ENCODE results near the gene STARD7.
"Not testable (repeated sequence)": the region's sequence is repeated elsewhere in the genome, so short reads cannot be mapped to it uniquely, and the experiment has no call there.

STARD7 gene

DNA sequence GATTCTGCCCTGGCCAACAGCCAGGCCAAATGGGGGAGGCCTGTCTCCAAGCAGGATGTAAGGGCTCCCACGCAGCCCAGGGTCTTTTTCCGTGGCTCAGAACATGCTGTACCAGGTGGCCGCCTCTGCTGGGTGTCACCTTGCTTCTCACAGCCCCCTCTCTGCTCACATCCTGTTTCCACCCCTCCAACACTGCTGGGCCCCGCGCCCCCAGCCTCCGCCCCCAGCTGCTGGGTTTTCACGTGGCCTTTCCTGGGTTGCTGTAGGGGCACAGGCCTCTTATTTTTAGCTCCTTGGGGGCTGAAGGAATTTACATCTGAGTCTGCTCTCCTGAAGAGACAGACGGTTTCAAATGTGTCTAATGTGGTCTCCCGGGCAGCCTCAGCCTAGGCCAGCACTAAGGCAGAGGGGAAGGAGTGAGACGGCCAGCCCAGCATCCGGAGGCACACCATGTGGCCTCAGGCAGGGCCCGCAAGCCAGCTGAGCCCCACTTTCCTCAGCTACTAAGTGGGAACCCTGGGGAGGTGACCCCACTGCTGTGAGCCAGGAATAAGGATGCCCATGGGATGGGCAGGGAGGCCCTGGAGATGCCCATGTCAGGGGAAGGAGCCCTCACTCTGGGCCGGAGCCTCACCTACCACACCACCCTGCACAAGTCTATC is 44.7 kb downstream of the STARD7 start:
- DNase-seq (ENCODE audit: low read depth in 2 of 2): peak; percentile 78 to 87

DNA sequence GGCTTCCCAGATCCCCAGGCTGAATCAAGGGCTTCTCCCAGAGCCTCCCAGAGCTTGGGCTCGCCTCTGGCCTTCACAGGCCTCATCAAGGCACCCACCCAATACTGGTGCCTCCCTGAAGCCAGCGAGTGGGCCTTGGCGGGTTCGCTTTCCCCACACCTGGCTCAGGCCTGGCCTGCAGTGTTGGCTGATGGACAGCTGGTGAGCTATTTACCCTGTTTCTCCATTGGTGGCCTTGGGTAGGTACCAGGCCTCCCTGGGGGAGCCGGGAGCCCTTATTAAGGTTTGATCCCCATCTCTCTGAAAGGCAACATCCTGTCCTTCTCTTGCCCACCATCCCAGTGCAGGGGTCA is 45.2 kb downstream of the STARD7 start:
- DNase-seq (ENCODE audit: low read depth in 2 of 2): no peak

DNA sequence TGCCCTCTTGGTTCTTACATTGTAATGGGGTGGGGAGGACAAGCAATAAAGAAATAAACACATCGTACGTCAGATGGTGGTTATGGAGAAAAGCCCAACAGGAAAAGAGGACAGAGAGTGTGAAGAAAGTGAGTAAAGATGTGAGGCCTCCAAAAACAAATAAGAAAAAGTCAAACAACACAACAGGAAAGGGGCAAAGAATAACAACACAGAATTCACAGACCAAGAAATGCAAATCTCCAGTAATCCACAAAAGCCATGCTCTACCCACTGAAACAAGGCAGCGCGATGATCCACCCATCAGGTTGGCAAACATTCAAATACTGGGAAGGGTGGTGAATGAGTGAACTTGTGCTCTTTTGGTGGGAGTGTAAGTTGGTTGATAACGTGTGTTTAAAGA is 46.7 kb downstream of the STARD7 start:
- DNase-seq (ENCODE audit: low read depth in 2 of 2): no peak

DNA sequence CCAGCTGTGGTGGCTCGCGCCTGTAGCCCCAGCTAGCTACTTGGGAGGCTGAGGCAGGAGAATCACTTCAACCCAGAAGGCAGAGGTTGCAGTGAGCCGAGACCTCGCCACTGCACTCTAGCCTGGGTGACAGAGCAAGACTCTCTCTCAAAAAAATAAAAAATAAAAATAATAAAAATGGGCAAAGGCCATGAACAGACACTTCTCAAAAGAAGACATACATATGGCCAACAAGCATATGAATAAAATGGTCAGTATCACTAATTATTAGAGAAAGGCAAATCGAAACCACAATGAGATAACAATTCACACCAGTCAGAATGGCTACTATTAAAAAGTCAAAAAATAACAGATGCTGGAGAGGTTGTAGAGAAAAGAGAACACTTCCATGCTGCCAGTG is 48.3 kb downstream of the STARD7 start:
- not testable (repeated sequence) for DNase-seq (ENCODE audit: low read depth in 2 of 2)

DNA sequence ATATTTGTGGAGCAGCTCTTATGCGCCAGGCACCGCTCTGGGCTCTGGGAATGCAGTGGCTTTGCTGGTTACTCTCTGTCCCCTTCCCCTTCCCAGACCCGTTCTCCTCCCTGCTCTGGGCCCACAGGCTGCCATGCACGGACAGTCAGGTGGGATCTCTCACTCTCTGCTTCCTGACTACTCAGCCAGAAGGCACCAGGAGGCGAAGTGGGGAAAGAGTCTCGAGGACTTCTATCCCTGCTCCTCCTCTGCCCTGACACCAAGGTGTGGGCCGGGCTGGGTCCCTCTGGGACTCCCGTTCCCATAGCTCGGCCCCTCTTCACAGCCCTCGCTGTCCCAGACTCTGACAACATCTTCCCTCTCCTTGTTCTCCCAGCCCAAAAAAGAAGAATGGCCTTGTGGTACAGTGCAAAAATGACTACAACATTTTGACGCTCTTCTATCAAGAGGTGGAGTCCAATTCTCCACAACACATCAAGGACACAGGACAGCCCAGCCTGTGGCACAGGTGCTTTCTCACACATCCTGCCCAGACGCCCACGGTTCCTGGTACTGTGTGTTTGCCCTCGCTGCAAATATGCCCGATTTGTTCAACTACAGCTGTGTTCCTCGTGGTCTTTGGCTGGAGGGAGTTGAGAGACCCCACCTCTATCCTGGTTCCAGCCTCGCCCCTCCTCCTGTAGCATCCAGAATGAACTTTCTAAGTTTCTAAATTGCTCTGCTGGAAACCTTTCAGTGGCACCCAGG is 49.4 kb downstream of the STARD7 start:
- DNase-seq (ENCODE audit: low read depth in 2 of 2): no peak

DNA sequence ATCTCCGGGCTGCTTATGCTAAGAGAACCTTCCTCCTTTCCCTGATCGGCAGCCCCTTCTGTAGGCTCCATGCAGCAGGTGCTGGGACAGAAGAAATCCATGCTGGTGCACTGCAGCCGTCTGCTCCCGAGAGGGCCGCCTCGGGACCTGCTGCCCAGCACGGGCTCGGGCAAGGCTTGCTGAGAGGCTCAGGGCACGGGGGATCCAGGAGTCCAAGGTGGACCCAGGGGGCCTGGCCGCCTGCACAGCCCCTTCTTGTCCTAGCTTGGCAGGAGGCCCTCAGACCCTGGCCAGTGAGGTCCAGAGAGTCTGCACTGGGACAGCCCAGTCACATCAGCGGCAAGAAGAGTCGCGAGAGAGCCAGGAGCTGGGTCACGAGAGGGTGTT is 50.1 kb downstream of the STARD7 start:
- DNase-seq (ENCODE audit: low read depth in 2 of 2): no peak

DNA sequence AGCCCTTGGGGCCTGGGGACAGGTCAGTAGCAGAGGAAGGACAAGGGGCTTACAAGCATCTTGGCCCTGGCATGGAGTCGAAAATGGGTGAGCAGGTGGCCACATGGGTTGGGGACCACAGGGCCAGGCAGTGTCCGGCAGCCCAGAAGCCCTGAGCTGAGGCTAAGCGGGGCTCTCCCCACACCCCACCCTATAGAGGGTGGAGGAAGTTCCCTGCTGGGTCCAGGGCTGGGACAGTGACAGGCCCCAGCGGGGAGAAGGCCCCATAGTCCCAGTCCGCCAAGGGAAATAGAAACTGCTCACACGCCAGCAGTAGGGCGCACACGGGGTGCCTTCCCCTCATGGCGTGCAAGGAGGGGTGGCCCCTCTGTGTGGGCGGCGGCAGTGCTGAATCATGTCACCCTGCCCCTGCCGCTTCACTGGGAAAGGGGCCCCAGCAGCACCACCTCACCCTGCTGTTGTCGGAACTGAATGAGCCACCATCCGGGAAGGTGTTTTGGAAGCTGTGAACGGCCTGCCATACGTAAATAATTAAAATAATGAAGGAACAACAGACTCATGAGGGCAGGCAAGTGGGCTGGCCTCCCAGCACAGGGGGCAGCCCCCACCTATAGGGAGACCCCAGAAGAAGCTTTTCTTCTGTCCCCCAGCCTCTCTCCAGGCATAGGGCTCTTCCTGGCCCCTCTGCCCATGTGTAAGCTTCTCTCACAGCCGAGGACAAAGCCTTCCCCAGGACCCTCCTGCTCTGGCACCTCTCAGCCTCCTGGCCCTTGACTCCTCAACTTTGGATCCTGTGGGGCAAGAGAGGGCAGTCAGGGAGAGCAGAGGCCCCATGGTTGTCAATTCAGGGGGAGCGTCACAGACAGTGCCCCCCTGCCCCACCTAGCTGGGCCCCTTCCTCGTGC is 50.7 kb downstream of the STARD7 start:
- peak; percentile 95 to 97 for DNase-seq (ENCODE audit: low read depth in 2 of 2)

DNA sequence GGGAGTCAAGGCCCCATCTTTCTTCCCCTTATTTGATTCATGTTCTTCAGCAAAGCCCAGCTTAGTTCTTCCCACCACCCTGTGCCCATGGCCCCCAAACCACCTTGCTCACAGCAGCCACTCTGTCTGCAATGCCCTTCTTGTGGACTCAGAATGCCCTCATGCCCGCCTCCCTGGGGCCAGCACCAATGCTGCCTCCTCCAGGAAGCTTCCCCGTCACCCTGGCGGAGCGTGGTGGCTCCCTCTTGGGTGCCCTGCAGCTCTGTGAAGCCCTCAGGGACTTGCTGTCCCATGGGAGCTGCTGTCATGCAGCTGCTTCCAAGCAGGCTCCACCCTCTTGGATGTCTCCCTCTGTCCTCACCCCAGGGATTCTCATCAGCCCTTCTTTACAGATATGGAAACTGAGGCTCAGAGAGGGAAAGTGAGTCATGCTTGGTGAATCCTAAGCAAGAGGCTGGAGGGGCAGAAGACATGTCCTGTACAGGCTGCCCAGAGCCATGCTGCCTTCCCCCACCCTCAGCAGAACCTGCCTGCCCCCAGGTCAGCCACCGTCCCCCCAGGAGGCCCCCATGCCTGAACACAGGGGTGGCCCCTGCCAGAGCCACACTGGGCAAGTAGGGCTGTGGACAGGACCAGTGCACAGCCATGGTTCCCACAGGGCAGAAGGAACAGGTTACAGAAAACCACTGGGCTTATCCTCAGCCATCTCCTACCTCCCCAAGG is 51.5 kb downstream of the STARD7 start:
- no peak for DNase-seq (ENCODE audit: low read depth in 2 of 2)

DNA sequence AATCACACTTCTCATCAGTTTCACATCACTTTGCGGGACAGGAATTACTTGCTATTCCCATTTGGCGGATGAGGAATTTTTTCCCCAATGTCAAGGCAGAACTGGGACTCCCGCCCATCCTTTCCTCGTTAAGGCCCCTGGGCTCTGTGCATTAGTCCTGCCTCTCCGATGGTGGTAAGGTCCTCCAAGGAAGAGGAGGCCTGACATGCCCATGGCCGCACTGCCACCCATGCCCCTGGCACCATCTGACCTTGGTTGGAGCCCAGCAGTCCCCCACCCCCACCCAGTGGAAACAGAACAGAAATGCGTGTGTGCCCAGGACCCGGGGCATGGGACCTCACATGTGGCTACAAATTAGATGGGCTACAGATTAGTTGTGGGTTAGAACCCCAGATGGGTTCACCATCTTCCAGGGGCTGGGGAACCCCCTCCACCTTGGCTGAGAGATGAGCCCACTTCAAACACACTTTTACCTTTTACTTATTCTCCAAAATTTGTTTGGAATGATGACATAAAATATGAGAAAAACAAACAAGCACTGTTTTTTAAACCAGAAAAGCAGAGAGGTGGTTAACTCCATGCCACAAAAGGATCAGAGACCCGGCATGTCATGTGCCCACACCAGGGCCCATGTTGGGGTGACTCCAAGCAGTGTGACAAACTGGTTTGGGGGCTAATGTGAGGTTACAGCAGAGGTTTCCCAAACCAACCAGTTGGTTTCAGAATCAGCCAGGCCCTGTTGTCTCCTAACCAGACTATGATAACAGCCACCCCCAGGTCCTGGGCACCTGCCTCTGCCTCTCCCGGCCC is 52.4 kb downstream of the STARD7 start:
- no peak for DNase-seq (ENCODE audit: low read depth in 2 of 2)

DNA sequence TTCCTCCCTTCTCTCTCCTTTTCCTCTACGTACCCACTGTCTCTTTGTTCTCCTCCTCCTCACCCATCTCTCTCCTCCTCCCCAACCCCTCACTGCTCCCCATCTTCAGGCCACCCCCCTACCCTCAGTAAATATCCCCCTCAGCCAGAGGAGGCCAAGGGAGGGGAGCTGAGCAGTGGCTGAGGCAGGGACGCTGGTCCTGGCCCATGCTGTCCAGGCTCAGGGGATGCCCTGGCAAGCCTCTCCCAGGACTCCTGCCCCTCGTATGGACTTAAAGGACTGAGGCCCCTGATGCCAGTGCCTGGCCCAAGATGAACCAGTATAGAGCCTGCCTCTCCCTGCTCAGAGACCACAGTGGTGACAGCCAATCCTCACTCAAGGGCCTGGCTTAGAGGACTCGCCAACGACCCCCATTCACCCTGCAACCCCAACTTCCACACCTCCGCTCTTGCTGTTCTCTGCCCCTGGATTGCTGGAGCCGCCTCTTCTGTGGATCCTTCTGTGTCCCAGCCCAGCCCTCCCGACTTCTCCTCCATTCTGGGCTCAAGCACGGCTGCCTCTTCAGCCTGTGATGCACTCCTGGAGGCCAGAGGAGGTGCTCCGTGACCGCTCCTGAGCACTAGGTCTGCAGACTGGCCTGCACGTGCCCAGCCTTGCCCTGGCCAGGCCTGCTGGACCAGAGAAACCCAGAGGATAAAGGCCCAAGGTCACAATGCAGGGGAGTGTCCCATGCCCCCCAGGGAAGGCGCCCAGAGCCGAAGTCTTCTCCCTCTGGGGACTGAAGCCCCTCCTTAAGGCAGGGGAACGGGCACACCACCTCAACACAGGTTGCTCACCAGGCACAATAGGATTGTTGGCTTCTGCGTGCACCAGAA is 53.9 kb downstream of the STARD7 start:
- no peak for DNase-seq (ENCODE audit: low read depth in 2 of 2)

DNA sequence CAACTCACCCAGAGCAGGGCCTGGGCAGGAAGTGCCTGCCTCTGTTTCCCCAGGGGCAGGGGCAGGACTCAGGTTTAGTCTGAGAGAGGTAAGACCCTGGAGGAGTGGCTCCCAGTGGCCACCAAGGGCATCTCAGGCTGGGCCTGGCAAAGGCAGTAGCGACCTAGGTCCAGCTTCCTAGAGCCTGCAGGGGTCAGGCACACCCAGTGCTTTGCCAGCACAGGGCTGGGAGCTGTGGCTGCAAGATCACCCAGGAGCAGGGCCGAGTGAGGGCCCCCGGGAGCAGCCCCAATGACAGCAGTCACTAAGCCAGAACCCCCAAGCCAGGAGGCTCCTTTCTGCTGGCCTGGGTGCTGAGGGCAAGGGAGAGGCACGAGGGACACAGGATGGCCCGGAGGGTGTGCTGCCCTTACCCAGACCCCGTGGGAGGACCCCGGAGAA is 54.6 kb downstream of the STARD7 start:
- no peak for DNase-seq (ENCODE audit: low read depth in 2 of 2)

DNA sequence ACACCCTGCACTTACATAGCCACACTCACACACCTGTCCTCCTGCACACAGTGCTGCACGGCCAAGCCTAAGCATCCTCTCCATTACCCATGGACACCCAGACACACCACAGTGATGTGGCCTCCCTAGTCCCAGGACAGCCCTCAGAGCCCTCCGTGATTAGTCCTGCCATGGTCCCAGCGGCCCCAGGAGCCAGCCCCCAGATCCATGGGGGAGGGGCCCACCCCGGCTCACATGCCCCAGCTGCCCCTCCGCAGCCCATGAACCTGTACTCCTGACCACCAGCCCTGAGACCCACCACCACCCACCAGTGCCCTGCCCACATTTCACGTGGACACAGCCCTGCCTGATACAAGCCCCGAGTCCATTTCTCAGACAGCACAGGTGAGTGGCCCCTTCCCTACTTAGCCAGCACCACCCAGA is 55.3 kb downstream of the STARD7 start:
- no peak for DNase-seq (ENCODE audit: low read depth in 2 of 2)

DNA sequence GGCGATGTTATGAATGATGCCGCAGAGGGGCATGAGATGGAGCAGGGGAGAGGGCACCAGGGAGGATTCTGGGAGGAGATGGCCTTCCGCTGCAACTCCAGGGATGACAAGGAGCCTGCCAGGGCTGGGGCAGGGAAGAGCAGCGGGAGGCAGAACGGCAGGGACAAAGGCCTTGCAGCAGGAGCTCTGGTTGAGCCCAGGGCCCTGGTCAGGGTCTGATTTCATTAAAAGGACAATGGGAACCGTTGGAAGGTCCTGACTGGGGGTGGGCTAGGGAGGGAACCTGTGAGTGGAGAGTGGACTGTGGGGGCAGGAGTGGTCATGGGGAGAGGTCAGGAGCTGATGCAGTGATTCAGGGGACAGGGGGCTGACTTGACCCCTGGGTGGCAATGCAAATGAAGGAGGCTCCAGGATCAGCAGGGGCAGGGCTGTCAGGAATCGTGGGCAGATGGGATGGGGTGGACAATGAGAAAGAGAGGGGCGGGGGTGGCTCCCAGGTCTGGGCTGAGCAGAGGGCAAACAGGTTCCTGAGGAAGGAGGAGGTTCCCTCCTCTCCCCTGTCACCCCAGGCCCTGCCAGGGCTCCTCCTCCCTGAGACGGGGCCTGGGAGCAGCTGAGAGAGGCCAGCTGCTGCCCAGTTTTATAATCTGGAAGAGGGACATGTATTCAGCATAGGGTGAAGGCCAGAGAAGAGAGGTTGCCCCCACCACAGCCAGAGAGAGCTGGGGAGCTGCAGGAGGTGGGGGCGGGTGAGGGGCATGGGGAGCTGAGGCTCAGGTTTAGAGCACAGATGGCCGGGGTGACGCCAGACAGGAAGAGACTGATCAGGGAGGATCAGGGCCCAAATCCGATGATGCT is 56.1 kb downstream of the STARD7 start:
- no peak for DNase-seq (ENCODE audit: low read depth in 2 of 2)

DNA sequence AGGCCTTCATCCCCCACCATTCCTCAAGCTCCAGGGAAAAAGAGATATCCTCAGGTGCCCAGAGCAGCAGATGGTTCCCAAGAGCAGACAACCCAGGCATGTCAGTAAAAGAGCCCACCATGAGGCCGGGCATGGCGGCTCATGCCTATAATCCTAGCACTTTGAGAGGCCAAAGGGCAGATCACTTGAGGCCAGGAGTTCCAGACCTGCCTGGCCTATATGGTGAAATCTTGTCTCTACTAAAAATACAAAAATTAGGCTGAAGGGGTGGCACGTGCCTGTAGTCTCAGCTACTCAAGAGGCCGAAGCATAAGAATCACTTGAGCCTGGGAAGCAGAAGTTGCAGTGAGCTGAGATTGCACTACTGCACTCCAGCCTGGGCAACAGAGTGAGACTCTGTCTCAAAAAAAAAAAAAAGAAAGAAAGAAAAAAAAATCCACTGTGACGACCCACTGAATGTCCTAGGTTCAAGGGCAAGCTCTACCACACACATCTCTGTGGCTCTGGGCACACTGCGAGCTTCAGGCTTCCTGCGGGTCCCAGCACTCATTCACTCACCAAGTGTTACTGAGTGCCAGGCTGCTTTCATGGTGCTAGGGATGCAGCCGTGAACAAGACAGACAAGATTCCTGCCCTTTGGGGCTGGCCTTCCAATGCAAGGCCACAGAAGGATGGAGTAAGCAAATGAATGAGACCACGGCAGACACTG is 56.9 kb downstream of the STARD7 start:
- DNase-seq (ENCODE audit: low read depth in 2 of 2): no peak

DNA sequence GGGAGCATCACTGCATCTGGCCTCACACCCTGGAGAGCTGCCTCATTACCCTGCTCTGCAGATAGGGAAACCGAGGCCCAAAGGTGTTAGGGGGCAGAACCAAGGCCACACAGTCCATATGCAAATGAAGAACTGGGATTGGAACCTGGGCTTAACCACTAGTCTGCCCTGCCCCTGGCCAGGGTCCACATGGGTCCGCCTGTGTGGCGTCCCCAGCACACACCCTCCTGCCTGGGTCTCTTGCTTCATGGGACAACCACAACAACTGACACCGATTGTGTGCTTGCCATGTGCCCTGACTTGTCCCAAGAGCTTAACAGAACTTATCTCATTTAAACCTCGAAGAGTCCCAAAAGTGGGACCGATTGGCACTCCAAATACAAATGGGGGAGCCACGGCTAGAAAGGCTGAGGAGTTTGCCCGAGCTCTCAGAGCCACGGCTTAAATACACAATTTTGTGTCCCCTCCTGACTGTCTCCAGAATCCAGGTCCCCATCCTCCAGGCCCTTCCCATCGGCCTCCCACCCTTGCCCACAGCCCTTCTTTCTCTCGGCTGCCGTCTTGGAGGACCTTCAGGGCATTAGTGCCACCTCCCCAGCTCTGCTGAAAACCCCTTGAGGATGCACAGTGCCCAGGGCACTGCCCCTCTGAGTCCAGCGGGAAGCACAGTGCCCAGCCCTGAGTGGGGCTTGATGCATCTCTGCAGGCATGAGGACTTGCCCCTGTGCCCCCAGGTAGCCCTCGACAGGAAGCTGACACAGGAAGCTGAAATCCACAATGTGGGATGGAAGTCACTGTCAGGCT is 57.6 kb downstream of the STARD7 start:
- DNase-seq (ENCODE audit: low read depth in 2 of 2): no peak

DNA sequence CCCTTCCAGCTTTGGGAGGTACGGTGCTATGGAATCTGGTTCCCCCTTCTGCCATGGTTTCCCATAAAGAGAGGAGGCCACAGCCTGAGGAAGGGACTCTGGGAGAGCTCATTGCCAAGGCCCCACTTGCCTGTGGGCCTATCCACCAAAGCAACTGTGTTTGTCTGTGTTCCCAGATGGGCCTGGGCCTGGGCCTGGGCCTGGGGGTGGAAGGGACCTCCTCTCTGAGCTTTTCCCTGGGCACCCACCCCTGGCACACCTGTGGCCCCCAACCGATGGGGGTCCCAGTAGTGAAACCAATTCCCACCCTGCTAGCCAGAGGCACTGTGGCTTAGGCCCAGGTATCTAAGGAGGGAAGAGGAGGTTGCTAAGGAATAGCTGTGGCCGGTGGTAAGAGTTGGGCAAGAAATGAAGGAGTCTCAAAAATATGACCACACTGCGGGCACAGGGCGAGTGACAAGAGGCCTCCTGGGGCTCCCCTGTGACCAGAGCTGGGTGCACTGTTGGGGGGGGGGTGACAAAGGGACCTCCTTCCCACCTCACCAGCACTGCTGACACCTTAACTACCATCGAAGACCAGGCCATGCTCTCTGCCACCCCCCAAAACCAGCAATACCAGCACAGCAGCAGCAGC is 58.5 kb downstream of the STARD7 start:
- DNase-seq (ENCODE audit: low read depth in 2 of 2): no peak
